Measurements from ENCODE around the gene MYBBP1A.

DNA sequence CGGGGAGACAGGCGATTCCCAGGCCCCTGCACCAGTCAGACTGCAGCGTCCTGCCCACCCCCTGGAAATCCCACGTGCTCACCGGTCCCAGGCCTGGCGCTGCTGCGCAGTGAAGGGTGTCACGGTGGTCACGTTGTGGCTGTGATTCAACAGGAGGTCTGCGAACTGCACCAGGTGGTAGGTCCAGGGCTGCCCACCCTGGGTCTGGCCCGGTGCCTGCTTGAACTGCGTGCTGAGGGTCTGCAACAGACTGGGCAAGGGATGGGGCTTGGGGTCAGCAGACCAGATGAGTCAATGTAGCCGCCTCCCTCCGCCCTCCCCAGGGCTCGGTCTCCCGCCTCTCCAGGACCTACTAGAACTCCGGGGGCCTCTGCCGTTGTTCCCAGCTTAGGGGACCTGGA is 7.1 kb downstream of the MYBBP1A start:
- TF ChIP-seq, protein P1, sequence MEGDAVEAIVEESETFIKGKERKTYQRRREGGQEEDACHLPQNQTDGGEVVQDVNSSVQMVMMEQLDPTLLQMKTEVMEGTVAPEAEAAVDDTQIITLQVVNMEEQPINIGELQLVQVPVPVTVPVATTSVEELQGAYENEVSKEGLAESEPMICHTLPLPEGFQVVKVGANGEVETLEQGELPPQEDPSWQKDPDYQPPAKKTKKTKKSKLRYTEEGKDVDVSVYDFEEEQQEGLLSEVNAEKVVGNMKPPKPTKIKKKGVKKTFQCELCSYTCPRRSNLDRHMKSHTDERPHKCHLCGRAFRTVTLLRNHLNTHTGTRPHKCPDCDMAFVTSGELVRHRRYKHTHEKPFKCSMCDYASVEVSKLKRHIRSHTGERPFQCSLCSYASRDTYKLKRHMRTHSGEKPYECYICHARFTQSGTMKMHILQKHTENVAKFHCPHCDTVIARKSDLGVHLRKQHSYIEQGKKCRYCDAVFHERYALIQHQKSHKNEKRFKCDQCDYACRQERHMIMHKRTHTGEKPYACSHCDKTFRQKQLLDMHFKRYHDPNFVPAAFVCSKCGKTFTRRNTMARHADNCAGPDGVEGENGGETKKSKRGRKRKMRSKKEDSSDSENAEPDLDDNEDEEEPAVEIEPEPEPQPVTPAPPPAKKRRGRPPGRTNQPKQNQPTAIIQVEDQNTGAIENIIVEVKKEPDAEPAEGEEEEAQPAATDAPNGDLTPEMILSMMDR (conservative IDR thresholded peaks at IDR 0.05), result no peak
- TF ChIP-seq ZFX (IDR thresholded peaks at IDR 0.05), result no peak

All from C4-2B (cell line).